Measurements from ENCODE around the gene PCGF6.

Gene PCGF6

GRCh38 chr10:103280031-103280430 is 70.9 kb downstream of the PCGF6 start:
- TF ChIP-seq FOXM1 (IDR thresholded peaks at IDR 0.05; ENCODE audit: borderline replicate concordance, low read depth) (no peak), CREB1 (IDR thresholded peaks at IDR 0.05; ENCODE audit: low read depth) (no peak)

GRCh38 chr10:103278862-103279298 is 72.1 kb downstream of the PCGF6 start:
- TF ChIP-seq, protein P1, sequence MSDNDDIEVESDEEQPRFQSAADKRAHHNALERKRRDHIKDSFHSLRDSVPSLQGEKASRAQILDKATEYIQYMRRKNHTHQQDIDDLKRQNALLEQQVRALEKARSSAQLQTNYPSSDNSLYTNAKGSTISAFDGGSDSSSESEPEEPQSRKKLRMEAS (IDR thresholded peaks at IDR 0.05) = 0 out of 2 replicates have a peak, but pooled peaks have one; percentile 54
- TF ChIP-seq, protein P2, sequence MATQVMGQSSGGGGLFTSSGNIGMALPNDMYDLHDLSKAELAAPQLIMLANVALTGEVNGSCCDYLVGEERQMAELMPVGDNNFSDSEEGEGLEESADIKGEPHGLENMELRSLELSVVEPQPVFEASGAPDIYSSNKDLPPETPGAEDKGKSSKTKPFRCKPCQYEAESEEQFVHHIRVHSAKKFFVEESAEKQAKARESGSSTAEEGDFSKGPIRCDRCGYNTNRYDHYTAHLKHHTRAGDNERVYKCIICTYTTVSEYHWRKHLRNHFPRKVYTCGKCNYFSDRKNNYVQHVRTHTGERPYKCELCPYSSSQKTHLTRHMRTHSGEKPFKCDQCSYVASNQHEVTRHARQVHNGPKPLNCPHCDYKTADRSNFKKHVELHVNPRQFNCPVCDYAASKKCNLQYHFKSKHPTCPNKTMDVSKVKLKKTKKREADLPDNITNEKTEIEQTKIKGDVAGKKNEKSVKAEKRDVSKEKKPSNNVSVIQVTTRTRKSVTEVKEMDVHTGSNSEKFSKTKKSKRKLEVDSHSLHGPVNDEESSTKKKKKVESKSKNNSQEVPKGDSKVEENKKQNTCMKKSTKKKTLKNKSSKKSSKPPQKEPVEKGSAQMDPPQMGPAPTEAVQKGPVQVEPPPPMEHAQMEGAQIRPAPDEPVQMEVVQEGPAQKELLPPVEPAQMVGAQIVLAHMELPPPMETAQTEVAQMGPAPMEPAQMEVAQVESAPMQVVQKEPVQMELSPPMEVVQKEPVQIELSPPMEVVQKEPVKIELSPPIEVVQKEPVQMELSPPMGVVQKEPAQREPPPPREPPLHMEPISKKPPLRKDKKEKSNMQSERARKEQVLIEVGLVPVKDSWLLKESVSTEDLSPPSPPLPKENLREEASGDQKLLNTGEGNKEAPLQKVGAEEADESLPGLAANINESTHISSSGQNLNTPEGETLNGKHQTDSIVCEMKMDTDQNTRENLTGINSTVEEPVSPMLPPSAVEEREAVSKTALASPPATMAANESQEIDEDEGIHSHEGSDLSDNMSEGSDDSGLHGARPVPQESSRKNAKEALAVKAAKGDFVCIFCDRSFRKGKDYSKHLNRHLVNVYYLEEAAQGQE (IDR thresholded peaks at IDR 0.05; ENCODE audit: low read depth) = peak; percentile 99
- TF ChIP-seq TCF12 (IDR thresholded peaks at IDR 0.05; ENCODE audit: low read depth) = no peak

- TF ChIP-seq CREB1 (IDR thresholded peaks at IDR 0.05; ENCODE audit: low read depth) = no peak
- no peak for TF ChIP-seq CEBPB (IDR thresholded peaks at IDR 0.05)
- TF ChIP-seq TCF12 (IDR thresholded peaks at IDR 0.05; ENCODE audit: low read depth) = no peak
- TF ChIP-seq FOXM1 (IDR thresholded peaks at IDR 0.05; ENCODE audit: borderline replicate concordance, low read depth) = no peak
Measured at GRCh38 chr10:103278537-103278823, 72.5 kb downstream of the PCGF6 start.

DNA sequence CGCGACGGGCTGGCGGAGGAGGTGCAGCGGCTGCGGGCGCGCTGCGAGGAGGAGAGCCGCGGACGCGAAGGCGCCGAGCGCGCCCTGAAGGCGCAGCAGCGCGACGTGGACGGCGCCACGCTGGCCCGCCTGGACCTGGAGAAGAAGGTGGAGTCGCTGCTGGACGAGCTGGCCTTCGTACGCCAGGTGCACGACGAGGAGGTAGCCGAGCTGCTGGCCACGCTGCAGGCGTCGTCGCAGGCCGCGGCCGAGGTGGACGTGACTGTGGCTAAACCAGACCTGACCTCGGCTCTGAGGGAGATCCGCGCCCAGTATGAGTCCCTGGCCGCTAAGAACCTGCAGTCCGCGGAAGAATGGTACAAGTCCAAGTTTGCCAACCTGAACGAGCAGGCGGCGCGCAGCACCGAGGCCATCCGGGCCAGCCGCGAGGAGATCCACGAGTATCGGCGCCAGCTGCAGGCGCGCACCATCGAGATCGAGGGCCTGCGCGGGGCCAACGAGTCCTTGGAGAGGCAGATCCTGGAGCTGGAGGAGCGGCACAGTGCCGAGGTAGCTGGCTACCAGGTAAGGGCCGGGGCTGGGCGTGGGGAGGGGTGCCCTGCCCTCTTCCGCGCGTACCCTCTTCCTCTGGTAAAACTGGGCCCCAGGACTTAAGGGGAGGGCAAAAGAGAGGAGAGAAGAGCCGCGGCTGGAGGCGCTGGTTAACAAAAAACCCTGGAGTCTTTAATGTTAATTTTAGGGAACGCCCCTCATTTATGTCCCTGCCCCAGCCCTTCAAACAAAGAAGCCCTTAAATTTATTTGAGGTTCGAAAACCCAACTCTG is 73.0 kb downstream of the PCGF6 start:
- TF ChIP-seq, protein P2 (IDR thresholded peaks at IDR 0.05; ENCODE audit: low read depth) = peak; percentile 46; the same call in 1 of the 2 replicates
- TF ChIP-seq CREB1 (IDR thresholded peaks at IDR 0.05; ENCODE audit: low read depth) = no peak

DNA sequence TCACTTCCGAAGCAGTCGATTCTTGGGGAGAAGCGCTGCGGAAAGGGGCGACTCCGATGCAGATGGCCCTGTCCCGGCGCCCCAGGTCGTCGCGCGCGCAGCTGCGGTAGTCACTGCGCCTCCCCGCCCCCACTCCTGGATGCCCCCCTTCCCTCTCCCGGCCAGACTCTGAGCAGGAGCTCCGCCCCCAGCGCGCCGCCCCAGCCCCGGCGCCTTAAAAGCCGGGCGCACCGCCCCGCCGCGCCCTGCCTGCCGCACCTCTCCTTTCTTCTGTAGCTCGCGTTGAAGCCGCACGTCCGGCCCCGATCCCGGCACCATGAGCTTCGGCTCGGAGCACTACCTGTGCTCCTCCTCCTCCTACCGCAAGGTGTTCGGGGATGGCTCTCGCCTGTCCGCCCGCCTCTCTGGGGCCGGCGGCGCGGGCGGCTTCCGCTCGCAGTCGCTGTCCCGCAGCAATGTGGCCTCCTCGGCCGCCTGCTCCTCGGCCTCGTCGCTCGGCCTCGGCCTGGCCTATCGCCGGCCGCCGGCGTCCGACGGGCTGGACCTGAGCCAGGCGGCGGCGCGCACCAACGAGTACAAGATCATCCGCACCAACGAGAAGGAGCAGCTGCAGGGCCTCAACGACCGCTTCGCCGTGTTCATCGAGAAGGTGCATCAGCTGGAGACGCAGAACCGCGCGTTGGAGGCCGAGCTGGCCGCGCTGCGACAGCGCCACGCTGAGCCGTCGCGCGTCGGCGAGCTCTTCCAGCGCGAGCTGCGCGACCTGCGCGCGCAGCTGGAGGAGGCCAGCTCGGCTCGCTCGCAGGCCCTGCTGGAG is 73.8 kb downstream of the PCGF6 start, which contains the start of gene INA:
INA (plus strand) TSS at position 243 of the 817 bp plus-strand sequence; CDS start at position 317, 74 bp downstream.
- TF ChIP-seq TCF12 (IDR thresholded peaks at IDR 0.05; ENCODE audit: low read depth) (peak; percentile 53; the same call in 1 of the 2 replicates), YY1 (IDR thresholded peaks at IDR 0.05; ENCODE audit: low read depth) (peak; percentile 43; the same call in 1 of the 2 replicates), EP300 (IDR thresholded peaks at IDR 0.05; ENCODE audit: borderline replicate concordance) (peak; percentile 29), TEAD4 (IDR thresholded peaks at IDR 0.05) (peak; percentile 15; the same call in 1 of the 2 replicates), RAD21 (IDR thresholded peaks at IDR 0.05; ENCODE audit: low read depth) (peak; percentile 33; the same call in 1 of the 2 replicates), CEBPB (IDR thresholded peaks at IDR 0.05) (no peak; the same call in 1 of the 2 replicates), NFIC (IDR thresholded peaks at IDR 0.05) (peak; percentile 77), FOXM1 (IDR thresholded peaks at IDR 0.05; ENCODE audit: borderline replicate concordance, low read depth) (no peak), USF1 (IDR thresholded peaks at IDR 0.05) (no peak), TAF1 (IDR thresholded peaks at IDR 0.05; ENCODE audit: low read depth) (peak; percentile 37; the same call in 1 of the 2 replicates), ZBTB7A (IDR thresholded peaks at IDR 0.05; ENCODE audit: low read depth) (peak; percentile 56; the same call in 1 of the 2 replicates), EGR1 (IDR thresholded peaks at IDR 0.05) (peak; percentile 42; the same call in 1 of the 2 replicates), CREB1 (IDR thresholded peaks at IDR 0.05; ENCODE audit: low read depth) (no peak)
- TF ChIP-seq, protein P2 (IDR thresholded peaks at IDR 0.05; ENCODE audit: low read depth) = no peak; the same call in 1 of the 2 replicates
- TF ChIP-seq, protein P1 (IDR thresholded peaks at IDR 0.05) = peak; percentile 98

Measured in Ishikawa (cell line).